Fibroblast of skin of left biceps (primary cell): ENCODE results near the gene ACSM6.

Experiments used
- DNase-seq, 2 experiments: peaks; one replicate each; pipeline ENCODE4 v3.0.0-alpha.2; 2013; ENCODE audit warnings: low read depth in 2 of 2

Gene ACSM6

DNA sequence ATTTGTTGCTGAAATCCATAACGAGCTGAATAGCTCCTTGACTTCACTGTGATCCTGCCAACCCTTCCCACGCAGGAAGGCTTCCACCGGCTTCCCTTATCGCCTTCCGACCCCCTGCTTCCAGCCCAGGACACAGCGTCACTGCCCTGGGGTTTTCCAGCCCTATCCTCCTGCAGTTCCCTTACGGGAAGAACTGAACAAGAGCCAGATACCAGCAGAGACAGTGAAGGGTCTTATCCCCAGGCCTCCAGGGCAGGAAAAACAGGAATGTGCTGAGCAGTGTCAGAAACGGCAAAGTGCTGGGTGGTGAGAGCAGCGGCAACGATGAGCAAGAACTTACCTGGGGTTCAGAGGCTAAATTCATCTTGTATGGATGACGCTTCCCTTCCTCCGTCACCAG lies 74.4 kb downstream of the ACSM6 start:
- no peak for DNase-seq

DNA sequence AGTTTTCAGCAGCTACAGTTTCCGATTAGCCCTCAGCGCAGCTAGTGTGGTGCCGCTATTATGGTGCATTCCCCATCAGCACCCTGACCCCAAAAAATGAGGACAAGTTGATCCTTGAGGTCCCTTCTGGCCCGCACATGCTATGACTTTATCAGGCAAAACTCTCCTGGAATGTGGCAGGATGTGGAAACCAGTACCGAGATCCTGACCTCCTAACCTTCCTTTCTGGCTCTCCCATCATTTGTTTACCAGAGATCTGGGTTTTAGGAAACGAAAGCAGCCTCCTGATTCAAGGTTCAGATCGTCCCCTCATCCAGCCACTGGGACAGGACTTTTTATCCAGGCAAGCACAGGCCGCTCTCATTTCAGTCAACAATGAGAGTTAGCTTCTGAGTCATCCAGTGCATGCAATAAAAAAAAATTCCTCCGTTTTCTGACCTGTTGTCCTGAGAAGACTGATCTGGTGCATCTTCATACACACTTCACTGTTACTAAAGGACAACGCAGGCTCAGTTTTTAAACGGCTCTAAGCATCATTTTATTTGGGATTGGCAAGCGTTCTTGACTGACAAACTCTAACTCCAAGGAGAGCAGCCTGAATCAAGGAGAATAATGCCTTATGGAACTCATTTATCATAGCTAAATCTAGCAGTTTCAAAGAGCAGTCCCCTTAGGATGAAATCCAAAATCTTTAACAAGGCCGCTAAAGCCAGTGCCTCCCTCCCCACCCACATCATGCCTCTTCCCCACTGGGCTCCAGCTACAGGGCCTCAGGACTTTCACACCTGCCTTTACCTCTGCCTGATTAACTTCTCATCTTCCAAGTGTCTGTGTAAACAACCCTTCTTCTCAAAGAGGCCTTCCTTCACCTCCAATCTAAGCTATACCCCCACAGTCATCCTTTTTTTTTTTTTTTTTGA lies 79.6 kb downstream of the ACSM6 start:
- DNase-seq, result no peak

DNA sequence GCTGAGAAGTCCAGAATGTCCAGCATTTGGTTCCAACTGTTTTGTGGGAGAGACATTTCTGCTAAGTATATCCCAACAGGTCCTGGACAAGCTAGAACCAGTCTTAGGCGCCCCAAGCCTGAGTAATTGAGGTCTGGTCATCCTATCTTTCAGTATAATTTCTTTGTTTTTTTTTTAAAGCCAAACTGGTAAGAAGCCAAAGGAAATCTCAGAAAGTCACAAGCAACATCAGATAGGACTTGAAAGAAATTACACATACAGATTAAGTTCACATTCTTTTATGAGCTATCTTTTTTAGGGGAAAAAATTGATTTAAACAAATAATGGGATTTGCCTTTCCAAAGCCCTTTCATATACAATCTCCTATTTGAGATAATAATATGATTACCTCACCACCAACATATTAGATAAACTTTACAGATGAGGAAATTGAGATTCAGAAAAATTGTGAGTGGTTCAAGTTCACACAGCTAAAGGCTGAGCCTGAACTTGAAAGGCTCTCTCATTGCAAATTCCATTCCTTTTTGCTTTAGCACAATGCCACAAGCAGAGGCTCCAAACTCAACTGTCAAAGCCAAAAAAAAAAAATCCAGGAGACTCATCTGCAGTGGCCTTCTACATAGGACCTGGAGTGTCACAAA lies 81.8 kb downstream of the ACSM6 start:
- DNase-seq, result no peak

DNA sequence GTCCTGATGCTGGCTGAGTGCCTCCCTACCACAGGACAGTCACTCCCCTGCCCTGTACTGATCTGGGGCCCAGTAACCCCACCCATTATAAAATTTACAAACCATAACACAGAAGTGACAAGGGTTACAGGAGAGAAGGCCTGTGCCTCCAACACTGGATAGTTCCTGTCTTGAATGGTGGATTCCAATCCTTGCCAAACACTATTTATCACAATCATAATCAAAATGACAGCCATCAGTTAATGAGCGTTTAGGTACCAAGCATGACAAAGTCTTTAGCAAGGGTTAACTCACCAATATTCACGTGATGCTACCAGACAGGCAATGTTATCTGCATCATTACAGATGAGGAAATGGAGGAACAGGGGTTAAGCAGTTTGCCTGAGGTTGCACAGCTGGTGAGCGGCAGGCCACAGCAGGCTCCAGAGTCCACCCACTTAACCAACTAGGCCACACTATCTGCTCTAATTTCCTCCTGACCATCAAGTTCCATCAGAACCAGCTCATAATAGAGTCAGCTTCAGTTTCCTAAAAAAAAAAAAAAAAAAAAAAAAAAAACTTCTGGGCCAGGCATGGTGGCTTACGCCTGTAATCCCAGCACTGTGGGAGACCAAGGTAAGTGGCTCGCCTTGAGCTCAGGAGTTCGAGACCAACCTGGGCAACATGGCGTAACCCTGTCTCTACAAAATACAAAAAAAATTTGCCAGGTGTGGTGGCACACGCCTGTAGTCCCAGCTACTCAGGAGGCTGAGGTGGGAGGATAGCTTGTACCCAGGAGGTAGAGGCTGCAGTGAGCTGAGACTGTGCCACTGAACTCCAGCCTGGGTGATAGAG lies 82.5 kb downstream of the ACSM6 start:
- no peak for DNase-seq

DNA sequence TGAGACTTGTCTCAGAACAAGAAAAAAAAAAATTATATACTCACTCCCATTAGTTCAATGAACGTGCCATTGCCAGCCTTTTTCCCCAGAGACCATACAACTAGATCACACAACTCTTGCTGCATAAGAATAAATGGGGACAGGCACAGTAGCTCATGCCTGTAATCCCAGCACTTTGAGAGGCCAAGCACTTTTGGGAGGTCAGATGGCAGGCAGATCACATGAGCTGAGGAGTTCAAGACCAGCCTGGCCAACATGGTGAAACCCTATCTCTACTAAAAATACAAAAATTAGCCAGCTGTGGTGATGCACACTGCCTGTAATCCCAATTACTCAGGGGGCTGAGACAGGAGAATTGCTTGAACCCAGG lies 83.1 kb downstream of the ACSM6 start:
- no peak for DNase-seq

DNA sequence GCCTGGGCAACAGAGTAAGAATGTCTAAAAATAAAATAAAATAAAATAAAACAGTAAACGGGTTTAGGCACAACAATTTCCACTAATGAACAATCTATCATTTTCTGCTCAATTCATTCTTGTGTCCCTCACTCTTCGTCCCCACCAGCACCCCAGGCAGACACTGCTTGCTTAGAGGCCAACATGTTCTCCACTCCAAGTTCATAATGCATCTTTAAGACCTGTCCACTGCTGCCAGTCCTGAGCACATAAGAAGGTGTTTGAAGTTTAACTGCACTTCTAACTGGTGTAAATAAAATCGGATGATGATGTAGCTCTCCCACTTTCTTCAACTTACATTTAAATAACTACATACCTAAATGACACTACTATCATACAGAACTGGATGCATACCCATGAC lies 83.6 kb downstream of the ACSM6 start:
- DNase-seq, result no peak
